AG09309 (cell line): Measurements from ENCODE around the gene ADCY4.

Experiments
- DNase-seq: peaks from one replicate; pipeline ENCODE4 v3.0.0-alpha.2; 2010; ENCODE audit warnings: low read depth
- H3K4me3 ChIP-seq: 2 replicates; pipeline ENCODE4 v1.5.1; 2011; ENCODE audit warnings: mild to moderate bottlenecking, low read depth, low read length, moderate library complexity; ENCODE audit not compliant: control insufficient read depth
- CTCF ChIP-seq: IDR thresholded peaks from 2 replicates; pipeline ENCODE4 v1.5.1; 2011; ENCODE audit warnings: mild to moderate bottlenecking, low read depth, low read length, inconsistent platforms; ENCODE audit not compliant: insufficient read depth, control insufficient read depth; ENCODE audit errors: missing control alignments

The ADCY4 gene

GRCh38 chr14:24292118-24292807, 42.6 kb downstream of the ADCY4 start:
- no peak for TF ChIP-seq CTCF
- no peak for DNase-seq
- no peak overlapping the region for H3K4me3 ChIP-seq

GRCh38 chr14:24291446-24292117, 43.3 kb downstream of the ADCY4 start:
- no peak for TF ChIP-seq CTCF
- DNase-seq: no peak
- no peak overlapping the region for H3K4me3 ChIP-seq

- no peak for DNase-seq
- no peak overlapping the region for H3K4me3 ChIP-seq
- TF ChIP-seq CTCF: no peak
These were observed 44.1 kb downstream of the ADCY4 start for GRCh38 chr14:24290746-24291145.

GRCh38 chr14:24289649-24290280, 45.1 kb downstream of the ADCY4 start:
- TF ChIP-seq CTCF: no peak
- no peak for DNase-seq
- no peak overlapping the region for H3K4me3 ChIP-seq

GRCh38 chr14:24286996-24287395, 47.9 kb downstream of the ADCY4 start:
- no peak overlapping the region for H3K4me3 ChIP-seq
- DNase-seq: no peak
- no peak for TF ChIP-seq CTCF

GRCh38 chr14:24285351-24285750, 49.5 kb downstream of the ADCY4 start:
- TF ChIP-seq CTCF: no peak
- H3K4me3 ChIP-seq: no peak overlapping the region
- no peak for DNase-seq
